BLaER1 (cell line): Measurements from ENCODE around the gene NBPF4.
"Not testable (repeated sequence)": the region's sequence is repeated elsewhere in the genome, so short reads cannot be mapped to it uniquely, and the experiment has no call there.

Source experiments
- H3K27ac ChIP-seq: shearing (Covaris generic); formaldehyde crosslinking; 2 replicates; pipeline ENCODE4 v1.8.1; 2022
- H3K27me3 ChIP-seq: shearing (Covaris generic); formaldehyde crosslinking; 2 replicates; pipeline ENCODE4 v1.8.1; 2022
- H3K36me3 ChIP-seq: shearing (Covaris generic); formaldehyde crosslinking; 2 replicates; pipeline ENCODE4 v1.8.1; 2022
- H3K4me1 ChIP-seq: shearing (Covaris generic); formaldehyde crosslinking; 2 replicates; pipeline ENCODE4 v1.8.1; 2022
- H3K4me2 ChIP-seq: shearing (Covaris generic); formaldehyde crosslinking; 2 replicates; pipeline ENCODE4 v1.8.1; 2022
- H3K4me3 ChIP-seq: shearing (Covaris generic); formaldehyde crosslinking; 2 replicates; pipeline ENCODE4 v1.8.1; 2022
- H3K9ac ChIP-seq: shearing (Covaris generic); formaldehyde crosslinking; 2 replicates; pipeline ENCODE4 v1.8.1; 2022
- H3K9me3 ChIP-seq: shearing (Covaris generic); formaldehyde crosslinking; 2 replicates; pipeline ENCODE4 v1.8.1; 2022
- H4K20me1 ChIP-seq: shearing (Covaris generic); formaldehyde crosslinking; 2 replicates; pipeline ENCODE4 v1.8.1; 2022

The NBPF4 gene, protein sequence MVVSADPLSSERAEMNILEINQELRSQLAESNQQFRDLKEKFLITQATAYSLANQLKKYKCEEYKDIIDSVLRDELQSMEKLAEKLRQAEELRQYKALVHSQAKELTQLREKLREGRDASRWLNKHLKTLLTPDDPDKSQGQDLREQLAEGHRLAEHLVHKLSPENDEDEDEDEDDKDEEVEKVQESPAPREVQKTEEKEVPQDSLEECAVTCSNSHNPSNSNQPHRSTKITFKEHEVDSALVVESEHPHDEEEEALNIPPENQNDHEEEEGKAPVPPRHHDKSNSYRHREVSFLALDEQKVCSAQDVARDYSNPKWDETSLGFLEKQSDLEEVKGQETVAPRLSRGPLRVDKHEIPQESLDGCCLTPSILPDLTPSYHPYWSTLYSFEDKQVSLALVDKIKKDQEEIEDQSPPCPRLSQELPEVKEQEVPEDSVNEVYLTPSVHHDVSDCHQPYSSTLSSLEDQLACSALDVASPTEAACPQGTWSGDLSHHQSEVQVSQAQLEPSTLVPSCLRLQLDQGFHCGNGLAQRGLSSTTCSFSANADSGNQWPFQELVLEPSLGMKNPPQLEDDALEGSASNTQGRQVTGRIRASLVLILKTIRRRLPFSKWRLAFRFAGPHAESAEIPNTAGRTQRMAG

DNA sequence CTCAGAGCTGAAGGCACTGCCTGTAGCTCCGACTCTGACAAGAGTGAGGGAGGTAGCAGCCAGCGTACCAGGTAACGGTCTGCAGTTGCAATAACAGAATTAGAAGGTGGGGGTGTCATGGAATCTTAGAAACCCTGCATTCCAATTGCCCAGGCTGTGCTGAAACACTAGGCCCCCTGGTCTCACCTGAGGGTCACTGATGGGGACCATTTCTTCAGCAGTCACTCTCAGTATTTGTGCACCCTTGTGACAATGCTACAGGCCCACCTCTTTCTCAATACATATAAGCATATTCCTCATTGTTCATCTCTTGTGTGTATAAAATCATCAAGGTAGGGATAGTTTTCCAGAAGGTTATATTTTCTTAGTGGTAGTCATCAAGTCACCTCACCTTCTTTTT, at the start of gene NBPF4:
NBPF4 (minus strand) TSS at position 101 of the 400 bp plus-strand sequence. CDS start 315 bp downstream, outside the sequence.
- H3K9me3 ChIP-seq, H3K4me2 ChIP-seq, H3K36me3 ChIP-seq, H3K4me3 ChIP-seq, H3K27ac ChIP-seq, H4K20me1 ChIP-seq, H3K27me3 ChIP-seq, H3K4me1 ChIP-seq, H3K9ac ChIP-seq: not testable (repeated sequence)

DNA sequence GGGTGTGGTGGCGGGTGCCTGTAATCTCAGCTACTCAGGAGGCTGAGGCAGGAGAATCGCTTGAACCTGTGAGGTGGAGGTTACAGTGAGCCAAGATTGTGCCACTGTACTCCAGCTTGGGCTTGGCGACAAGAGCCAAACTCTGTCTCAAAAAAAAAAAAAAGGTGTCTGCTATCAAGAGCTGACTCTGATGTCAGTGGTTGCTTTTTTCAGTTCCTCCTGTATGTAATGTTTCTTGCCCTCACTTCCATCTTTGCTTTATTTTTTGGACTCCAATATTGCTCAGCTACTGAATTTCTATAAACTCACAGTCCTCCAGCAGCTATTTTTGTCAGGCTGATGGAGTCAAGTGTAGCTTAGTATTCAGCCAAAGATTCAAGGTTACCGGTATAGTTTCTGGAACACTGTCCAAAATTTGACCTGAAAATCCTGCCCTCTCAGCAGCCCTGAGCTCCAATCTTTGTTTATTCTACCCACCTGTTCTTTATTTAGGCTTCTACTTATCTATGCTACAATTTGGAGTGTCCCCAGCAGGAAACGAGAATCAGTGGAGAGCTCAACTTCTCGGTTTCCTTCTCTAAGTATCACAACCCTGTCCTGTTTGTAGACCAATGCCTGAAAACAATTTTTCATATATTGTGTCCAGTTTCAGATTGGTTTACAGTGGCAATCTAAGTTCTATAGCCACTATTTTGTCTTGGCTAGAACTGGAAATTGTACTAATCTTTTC, 38.8 kb upstream of the NBPF4 start:
- H3K27ac ChIP-seq, H3K4me3 ChIP-seq, H3K9ac ChIP-seq, H3K9me3 ChIP-seq, H4K20me1 ChIP-seq, H3K27me3 ChIP-seq, H3K36me3 ChIP-seq, H3K4me1 ChIP-seq, H3K4me2 ChIP-seq: not testable (repeated sequence)

DNA sequence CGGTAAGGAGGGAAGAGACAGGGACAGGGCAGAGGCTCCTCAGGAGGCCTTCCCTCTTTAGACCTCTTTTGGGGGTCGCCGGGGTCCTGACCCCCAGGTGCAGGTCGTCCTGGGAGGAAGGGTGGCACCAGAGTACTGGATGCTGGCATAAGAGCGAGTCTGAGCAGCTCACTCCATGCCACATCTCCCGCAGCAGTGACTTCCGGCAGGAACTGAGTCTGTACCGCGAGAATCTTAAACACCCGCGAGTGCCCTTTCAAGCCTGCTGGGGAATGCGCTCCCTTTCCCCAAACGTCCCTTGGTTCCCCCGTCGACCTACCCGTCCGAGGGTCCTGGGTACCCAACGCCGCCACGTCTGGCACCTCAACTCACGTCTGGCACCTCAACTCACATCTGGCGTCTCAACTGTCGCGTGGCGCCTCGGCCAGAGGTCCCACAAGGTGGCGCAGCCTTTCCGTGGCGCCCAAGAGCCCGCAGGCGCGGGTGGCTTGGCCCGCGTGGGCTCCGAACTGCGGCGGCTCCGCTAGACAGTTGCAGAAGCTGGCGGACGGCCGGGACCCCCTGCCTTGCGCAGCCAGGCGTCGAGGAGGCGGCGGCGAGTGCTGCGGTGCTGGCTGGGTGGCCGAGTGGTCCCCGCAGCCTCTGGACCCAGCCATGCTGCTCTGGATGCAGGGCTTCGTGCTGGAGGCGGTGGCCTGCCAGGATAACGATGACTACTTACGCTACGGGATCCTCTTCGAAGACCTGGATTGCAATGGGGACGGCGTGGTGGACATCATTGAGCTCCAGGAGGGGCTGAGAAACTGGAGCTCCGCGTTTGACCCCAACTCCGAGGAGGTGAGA, 28.8 kb upstream of the NBPF4 start:
- H3K9ac ChIP-seq, H4K20me1 ChIP-seq, H3K9me3 ChIP-seq, H3K4me1 ChIP-seq, H3K27ac ChIP-seq, H3K4me3 ChIP-seq, H3K27me3 ChIP-seq, H3K4me2 ChIP-seq, H3K36me3 ChIP-seq: not testable (repeated sequence)

DNA sequence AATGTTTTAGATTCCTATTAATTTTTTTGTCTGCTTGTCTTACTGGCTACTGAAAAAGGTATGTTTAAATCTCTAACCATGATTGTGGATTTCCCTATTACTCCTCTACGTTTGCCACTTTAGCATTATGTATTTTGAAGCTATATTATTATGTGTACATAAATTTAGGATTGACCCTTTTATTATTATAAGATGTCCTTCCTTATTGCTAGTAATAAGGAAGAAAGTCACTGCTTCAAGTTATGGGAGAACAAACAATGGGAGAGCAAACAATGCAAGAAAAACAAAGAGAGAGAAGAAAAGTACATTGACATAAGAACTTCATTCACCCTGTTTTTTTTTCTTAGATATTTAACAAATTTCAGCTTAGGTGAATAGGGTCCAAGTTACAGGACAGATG, 23.2 kb upstream of the NBPF4 start:
- not testable (repeated sequence) for H3K9me3 ChIP-seq, H3K4me3 ChIP-seq, H3K4me2 ChIP-seq, H3K27ac ChIP-seq, H3K9ac ChIP-seq, H3K36me3 ChIP-seq, H4K20me1 ChIP-seq, H3K27me3 ChIP-seq, H3K4me1 ChIP-seq

DNA sequence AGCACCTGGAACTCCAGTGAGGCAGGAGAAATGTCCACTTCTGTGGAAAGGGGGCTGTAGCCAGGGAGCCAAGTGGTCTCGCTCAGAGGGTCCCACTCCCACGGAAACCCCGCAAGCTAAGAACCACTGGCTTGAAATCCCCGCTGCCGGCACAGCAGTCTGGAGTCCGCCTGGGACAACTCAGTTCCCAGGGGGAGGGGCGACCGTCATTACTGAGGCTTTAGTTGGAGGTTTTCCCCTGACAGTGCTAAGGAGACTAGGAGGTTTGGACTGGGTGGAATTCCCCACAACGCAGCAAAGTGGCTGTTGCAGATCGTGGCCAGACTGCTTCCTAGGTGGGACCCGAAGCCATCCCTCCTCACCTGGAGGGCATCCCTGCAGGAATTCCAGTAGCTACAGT, 18.1 kb upstream of the NBPF4 start:
- not testable (repeated sequence) for H3K36me3 ChIP-seq, H4K20me1 ChIP-seq, H3K27me3 ChIP-seq, H3K4me3 ChIP-seq, H3K27ac ChIP-seq, H3K4me1 ChIP-seq, H3K9ac ChIP-seq, H3K9me3 ChIP-seq, H3K4me2 ChIP-seq

DNA sequence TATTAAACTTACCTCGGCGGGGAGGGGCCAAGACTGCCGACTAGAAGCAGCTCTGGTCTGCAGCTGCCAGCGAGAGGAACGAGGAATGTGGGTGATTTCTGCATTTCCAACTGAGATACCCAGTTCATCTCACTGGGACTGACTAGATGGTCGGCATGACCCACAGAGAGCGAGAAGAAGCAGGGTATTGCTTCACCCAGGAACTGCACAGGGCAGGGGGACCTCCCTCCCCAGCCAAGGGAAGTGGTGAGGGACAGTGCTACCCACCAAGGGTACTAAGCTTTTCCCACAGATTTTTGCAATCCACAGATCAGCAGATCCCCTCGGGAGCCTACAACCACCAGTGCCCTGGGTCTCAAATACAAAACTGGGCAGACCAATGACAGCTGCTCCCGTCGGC, 17.6 kb upstream of the NBPF4 start:
- not testable (repeated sequence) for H3K4me2 ChIP-seq, H3K27me3 ChIP-seq, H4K20me1 ChIP-seq, H3K27ac ChIP-seq, H3K9me3 ChIP-seq, H3K4me1 ChIP-seq, H3K9ac ChIP-seq, H3K4me3 ChIP-seq, H3K36me3 ChIP-seq

DNA sequence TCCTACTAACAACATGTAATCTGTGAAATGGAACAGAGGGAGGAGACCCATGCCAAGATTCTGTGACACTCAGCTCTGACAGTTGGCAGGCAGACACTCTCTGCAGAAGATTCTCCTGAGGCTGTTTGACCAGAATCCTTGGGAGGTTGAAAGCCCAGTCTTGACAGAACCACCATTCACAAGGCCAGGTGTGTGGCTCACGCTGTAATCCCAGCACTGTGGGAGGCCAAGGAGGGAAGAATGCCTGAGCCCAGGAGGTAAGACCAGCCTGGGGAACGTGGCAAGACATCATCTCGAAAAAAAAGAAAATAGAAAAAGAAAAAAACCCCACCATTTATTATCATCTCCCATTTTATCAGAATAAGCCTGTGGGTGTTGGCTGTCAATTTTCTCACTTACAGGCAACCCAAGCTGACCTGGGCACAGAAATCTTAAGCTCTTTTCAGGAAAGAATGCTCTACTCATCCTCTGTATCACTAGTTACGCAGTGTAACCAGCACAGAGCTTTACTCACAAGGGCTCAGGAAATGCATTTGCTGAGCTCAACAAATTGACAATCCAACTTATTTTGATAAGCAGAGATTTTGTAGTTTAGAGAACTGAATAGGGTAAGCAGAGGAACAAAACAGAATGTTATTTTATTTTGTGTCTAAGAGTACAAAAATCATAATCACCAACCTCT, 16.8 kb upstream of the NBPF4 start:
- H3K4me1 ChIP-seq, H3K9me3 ChIP-seq, H3K9ac ChIP-seq, H3K27me3 ChIP-seq, H4K20me1 ChIP-seq, H3K36me3 ChIP-seq, H3K4me2 ChIP-seq, H3K4me3 ChIP-seq, H3K27ac ChIP-seq: not testable (repeated sequence)

DNA sequence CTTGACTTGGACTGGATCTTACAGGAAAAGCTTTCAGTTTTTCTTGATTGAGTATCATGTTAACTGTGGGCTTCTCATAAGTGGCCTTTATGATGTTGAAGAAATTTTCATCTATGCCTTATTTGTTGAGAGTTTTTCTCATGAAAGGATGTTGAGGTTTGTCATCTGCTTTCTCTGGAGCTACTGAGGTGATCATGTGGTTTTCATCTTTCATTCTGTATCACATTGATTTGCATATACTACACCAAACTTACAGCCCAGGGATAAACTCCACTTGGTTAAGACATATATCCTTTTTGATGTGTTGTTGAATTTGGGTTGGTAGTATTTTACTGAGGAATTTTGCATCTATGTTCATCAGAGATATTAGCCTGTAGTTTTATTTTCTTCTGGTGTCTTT, 11.6 kb upstream of the NBPF4 start:
- H3K36me3 ChIP-seq, H3K9ac ChIP-seq, H3K4me3 ChIP-seq, H3K27ac ChIP-seq, H3K4me1 ChIP-seq, H3K4me2 ChIP-seq, H3K9me3 ChIP-seq, H3K27me3 ChIP-seq, H4K20me1 ChIP-seq: not testable (repeated sequence)

DNA sequence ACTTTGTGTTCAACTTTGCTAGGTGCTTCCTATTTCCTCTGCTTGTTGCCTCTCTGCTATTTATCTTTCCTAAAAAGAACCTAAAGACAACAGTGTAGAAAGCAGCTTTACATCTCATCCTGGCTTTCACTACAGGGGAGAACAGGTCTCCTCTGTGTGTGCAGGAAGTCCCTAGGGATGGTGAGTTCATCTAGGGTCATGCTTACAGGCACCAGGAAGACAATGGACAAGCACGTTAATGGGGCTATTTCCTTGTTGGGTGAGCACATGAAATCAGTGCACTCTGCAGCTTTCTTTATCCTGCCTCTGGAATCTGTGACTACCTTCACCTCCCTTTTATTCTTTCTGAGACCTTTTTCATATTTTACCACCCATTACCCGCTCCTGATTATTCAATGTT, 4.5 kb downstream of the NBPF4 start:
- H3K9ac ChIP-seq, H3K36me3 ChIP-seq, H4K20me1 ChIP-seq, H3K27me3 ChIP-seq, H3K4me1 ChIP-seq, H3K4me2 ChIP-seq, H3K9me3 ChIP-seq, H3K4me3 ChIP-seq, H3K27ac ChIP-seq: not testable (repeated sequence)

DNA sequence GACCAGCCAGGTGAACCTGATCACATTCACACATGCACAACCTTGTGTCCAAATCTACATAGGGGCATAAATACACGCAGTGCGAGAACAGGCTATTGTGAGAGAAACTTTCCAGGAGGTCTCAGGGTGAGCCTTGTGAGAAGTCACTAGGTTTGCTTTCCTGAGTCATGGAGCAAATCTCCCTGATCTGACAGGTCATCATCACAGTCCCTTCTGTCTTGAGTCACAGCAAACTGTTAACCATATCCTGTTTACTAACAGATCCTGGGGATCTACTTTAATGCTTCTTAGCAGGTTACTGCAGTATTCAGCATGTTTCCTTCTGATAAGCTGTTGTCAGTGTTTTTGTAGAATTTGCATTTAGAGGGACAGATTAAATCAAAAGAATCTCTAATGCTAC, 8.6 kb downstream of the NBPF4 start:
- not testable (repeated sequence) for H3K9ac ChIP-seq, H3K4me1 ChIP-seq, H3K36me3 ChIP-seq, H3K9me3 ChIP-seq, H3K27ac ChIP-seq, H3K4me2 ChIP-seq, H3K4me3 ChIP-seq, H3K27me3 ChIP-seq, H4K20me1 ChIP-seq

DNA sequence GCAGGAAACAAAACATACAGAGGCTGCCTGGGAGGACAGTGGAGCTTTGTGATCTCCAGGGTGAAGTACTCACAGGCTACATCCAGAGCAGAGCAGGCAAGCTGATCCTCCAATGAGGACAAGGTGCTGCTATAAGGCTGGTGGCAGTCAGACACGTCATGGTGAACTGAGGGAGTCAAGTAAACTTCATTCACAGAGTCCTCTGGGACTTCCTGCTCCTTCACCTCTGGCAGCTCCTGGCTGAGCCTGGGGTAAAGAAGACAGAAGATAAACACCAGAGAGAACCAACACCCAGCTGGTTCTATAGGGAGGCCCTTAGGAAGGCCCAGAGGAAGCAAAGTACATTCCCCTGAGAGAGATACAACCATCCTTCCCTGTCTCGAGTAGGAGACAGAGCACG, 11.7 kb downstream of the NBPF4 start:
- not testable (repeated sequence) for H4K20me1 ChIP-seq, H3K4me3 ChIP-seq, H3K9ac ChIP-seq, H3K9me3 ChIP-seq, H3K4me2 ChIP-seq, H3K27ac ChIP-seq, H3K36me3 ChIP-seq, H3K27me3 ChIP-seq, H3K4me1 ChIP-seq

DNA sequence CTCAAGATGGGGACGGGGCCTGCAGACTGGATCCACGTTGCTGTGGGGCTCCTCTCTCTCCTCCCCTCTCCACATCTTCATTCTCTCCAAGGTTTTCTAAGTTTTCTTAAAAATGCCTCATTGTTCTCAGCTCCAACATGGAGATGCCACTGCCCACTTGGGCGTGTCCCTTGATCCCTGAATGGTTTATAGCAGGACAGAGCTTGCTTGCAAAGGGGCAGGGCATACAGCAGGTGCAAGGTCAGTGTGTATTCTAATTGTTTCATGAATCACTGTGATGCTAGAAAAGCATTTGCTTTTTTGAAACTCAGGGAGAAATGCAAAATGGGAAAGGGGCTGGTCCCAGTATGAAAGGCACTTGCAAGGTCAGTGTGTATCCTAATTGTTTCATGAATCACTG, 13.9 kb downstream of the NBPF4 start:
- not testable (repeated sequence) for H3K4me3 ChIP-seq, H3K9me3 ChIP-seq, H3K27me3 ChIP-seq, H4K20me1 ChIP-seq, H3K27ac ChIP-seq, H3K4me1 ChIP-seq, H3K9ac ChIP-seq, H3K36me3 ChIP-seq, H3K4me2 ChIP-seq

DNA sequence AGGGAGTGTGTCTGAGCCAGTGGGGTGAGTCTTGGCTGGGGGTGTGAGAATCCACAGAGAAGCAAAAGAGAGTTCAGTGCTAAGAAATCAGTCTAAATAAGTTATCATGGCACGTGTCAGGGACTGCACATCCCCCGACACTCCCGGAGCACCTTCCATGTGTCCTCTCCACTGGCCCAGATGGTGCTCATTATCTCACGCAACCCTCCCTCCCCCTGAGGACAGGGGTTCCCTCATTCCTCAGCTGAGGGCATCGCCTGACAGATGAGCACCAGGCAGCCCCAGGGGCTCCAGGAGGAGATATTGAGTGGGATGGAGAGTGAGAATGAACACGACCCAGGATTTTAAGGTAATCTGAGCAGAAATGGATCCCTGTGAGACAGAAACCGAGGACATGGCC, 16.1 kb downstream of the NBPF4 start:
- H3K9ac ChIP-seq, H4K20me1 ChIP-seq, H3K4me3 ChIP-seq, H3K4me2 ChIP-seq, H3K9me3 ChIP-seq, H3K36me3 ChIP-seq, H3K27me3 ChIP-seq, H3K4me1 ChIP-seq, H3K27ac ChIP-seq: not testable (repeated sequence)

DNA sequence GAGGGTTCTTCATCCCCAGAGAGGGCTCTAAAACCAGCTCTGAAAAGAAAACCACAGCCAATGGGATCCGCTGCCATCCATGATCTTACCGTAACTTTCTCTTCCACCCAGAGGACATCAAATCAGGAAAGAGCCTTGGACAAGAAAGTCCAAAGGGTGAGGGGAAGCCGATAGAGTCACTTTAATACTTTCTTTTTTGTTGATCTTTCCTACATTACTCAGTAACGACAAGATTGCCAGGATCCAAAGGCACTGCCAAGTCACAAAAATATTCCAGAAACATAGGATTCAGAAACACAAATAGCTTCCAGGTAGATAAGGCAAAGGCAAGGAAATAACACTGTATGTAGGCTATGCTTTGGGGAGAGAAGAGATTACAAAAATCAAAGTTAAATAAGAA, 17.0 kb downstream of the NBPF4 start:
- not testable (repeated sequence) for H3K9me3 ChIP-seq, H3K27me3 ChIP-seq, H3K4me1 ChIP-seq, H3K4me2 ChIP-seq, H3K4me3 ChIP-seq, H3K27ac ChIP-seq, H3K9ac ChIP-seq, H3K36me3 ChIP-seq, H4K20me1 ChIP-seq
